ENCODE measurements around the gene SNX22.
A peak's percentile ranks its signal among the peaks of the same experiment; 100 is the strongest.

Gene SNX22

GRCh38 chr15:64133623-64134344 lies 17.7 kb upstream of the SNX22 start:
- no peak for DNase-seq (ENCODE audit: low read depth in 1 of 2, low spot score in 1 of 2)

DNA sequence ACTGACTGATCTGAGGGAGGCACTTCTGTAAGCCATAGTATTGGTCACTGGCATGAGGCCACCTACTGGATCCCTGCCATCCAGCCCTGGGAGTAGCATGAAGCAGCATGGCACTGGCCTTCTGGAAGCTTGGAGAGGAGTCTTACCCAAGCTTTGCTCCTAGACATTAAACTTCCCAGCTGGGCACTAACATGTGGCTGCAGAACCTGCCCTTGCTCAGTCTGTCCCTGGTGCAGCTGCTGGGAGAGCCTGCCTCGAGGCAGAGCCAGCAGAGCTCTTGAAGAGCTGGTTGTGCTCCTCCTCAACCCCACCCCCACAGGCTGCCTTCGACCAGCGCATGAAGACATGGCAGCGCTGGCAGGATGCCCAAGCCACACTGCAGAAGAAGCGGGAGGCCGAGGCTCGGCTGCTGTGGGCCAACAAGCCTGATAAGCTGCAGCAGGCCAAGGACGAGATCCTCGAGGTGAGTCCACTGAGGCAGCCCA lies 17.1 kb upstream of the SNX22 start:
- no peak for DNase-seq (ENCODE audit: low read depth in 1 of 2, low spot score in 1 of 2)

GRCh38 chr15:64136347-64136746 lies 15.2 kb upstream of the SNX22 start:
- no peak for DNase-seq (ENCODE audit: low read depth in 1 of 2, low spot score in 1 of 2)

GRCh38 chr15:64137226-64137833 lies 14.2 kb upstream of the SNX22 start:
- no peak for DNase-seq (ENCODE audit: low read depth in 1 of 2, low spot score in 1 of 2)

DNA sequence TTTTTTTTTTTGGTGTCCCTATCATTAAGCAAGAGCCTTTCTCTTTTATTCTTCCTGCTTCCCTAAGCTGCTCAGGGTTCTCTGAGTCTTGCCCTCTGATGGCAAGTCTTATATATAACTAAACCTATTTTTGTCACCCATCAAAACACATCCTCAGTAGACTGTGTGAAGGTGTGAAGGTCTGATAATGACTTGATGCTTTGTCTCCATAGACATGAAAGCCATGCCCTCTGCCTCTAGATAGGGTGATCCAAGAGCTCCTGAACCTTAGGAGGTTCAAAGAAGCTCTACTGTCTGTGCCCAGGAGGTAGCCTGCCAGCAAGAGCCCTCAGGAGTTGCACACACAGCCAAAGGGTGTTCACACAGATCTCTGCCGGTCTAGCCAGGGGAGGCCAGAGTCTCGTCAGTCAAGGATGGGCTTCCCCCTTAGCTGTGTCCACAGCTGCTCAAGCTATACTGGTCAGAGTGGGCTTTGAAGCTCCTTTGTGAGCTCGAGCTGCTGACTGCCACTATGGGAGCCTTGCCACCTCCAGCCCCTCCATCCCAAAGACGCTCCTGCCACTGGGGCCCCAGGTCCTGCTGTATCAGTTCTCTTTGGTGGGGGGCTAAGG lies 13.1 kb upstream of the SNX22 start:
- DNase-seq (ENCODE audit: low read depth in 1 of 2, low spot score in 1 of 2), result no peak

DNA sequence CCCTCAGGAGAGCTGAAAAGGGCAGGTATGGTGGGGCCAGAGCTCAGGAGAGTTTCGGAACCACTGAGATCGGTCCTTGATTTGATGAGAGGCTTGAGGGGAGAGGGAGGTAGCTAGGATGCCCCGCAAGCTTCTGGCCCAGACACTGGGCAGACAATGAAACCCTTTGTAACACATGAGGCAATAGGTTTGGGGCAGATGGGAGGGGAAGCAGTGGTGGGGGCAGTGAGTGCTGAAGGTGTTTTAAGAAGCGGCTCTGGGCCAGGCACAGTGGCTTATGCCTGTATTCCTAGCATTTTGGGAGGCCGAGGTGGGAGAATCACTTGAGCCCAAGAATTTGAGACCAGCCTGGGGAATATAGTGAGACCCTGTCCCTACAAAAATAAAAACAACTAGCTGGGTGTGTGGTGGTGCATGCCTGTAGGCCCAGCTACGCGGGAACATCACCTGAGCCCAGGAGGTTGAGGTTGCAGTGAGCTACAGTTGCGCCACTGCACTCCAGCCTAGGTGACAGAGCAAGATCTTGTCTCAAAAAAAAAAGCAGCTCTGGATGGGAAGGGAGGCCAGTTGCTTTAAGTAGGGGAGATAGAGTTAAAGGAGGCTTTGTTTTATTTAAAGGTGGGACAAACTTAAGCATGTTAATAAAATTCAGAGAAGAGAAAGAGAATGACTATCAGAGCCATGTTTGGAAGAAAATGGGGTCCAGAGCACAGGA lies 9.6 kb upstream of the SNX22 start:
- DNase-seq (ENCODE audit: low read depth in 1 of 2, low spot score in 1 of 2), result no peak

- no peak for DNase-seq (ENCODE audit: low read depth in 1 of 2, low spot score in 1 of 2)
Observed at GRCh38 chr15:64143276-64143675, 8.3 kb upstream of the SNX22 start.

- DNase-seq (ENCODE audit: low read depth in 1 of 2, low spot score in 1 of 2), result no peak
Observed at GRCh38 chr15:64144192-64144564, 7.4 kb upstream of the SNX22 start.

- no peak for DNase-seq (ENCODE audit: low read depth in 1 of 2, low spot score in 1 of 2)
Observed at GRCh38 chr15:64144565-64145281, 6.8 kb upstream of the SNX22 start.

- DNase-seq (ENCODE audit: low read depth in 1 of 2, low spot score in 1 of 2), result no peak
Observed at GRCh38 chr15:64146041-64146440, 5.5 kb upstream of the SNX22 start.

DNA sequence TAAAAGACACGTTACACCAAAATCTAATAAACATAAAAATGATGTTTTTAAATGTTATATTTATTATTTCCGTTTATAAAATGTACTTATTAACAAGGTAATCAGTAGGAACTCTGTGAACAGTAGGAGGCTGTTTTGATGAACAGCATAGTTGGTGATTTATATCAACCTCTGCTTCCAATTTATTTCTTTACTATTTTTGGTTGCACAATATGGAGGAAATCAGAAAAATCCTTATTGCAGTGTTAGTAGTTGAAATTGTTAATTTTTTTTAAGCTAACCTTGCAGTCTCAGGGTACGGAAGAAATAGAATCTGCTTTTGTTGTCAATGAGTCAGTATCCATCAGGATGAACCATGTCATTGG lies 5.0 kb upstream of the SNX22 start:
- DNase-seq (ENCODE audit: low read depth in 1 of 2, low spot score in 1 of 2), result no peak

DNA sequence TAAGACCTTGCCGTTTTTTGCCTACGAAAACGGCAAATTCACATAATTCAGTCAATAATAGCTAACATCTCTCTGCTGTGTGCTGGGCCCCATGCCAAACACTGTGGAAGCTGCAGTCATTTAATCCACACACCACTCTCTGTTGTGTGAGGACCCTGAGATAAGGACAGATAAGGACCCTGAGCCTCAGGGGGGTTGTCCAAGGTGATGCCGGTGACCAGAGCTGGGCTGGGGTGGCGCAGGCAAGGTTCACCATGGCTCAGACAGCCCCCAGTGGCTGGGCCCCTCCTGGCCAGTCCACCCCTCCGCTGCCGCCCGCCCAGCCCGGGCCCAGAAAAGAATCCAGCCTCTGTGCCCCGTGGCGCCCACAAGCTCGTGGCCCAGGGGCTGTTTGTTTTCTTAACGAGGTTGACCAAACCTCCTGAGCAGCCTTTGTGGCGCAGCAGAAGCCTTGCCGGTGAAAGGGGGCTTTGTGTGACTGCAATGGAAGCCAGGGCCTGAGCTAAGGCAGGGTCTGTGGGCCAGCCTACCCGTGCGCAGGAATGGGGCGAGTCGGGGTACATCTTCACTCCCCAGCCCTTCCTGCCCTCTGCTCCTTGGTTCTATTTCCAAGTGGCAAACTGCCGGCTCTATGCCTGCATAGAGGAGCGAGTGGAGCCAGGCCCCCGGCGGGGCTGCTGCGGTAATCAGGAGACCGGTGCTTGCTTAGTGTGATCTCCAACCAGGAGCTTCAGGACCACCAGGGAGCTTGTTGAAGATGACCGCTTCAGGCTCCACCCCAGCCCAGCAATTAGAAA lies 4.4 kb upstream of the SNX22 start:
- DNase-seq (ENCODE audit: low read depth in 1 of 2, low spot score in 1 of 2), result no peak

DNA sequence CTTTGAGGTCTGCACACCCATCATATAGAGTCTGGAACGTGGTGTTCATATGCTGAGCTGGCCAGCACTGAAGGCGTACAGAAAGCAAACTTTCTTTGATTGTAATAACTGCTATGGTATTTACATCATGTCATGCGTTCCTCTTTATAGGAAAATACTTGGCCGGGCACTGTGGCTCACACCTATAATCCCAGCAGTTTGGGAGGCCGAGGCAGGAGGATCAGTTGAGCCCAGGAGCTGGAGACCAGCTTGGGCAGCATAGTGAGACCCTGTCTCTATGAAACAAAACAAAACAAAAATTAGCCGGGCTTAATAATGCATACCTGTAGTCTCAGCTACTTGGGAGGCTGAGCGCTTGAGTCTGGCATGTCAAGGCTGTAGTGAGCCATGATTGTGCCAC lies 3.4 kb upstream of the SNX22 start:
- DNase-seq (ENCODE audit: low read depth in 1 of 2, low spot score in 1 of 2), result no peak

DNA sequence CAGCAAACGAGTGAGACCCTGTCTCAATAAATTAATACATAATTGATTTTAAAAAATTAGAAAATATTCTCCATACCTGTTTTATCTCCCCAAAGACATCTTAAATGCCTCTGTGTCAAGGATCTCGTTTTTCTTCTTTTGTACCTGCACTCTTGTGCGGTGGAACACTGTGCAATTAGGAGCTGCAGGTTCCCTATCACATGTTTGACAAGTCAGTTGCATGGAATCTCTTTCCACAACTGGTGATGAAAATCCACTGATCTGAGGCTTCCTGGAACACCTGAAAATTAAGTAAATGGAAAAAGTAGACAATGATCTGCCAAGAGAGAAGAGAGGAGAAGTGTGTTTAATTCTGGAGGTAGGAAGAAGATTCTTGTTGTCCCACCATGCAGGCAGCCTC lies 3.0 kb upstream of the SNX22 start:
- DNase-seq (ENCODE audit: low read depth in 1 of 2, low spot score in 1 of 2), result no peak

DNA sequence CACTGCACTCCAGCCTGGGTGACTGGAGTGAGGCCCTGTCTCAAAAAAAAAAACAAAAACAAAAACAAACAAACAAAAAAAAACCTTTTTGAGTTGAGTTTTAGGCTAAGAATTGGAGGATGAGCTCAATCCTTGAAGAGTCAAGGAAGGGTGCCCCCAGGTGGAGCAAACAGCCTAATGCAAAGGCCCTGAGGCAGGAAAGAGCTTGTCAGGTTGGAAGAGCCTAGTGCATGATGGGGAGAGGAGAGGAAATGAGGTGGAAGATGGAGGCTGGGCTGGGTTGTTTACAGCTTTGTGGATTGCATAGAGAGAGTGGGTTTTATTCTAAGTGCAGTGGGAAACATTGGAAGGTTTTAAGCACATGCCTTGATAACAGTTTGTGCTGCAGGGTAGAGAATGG lies 2.1 kb upstream of the SNX22 start:
- no peak for DNase-seq (ENCODE audit: low read depth in 1 of 2, low spot score in 1 of 2)

GRCh38 chr15:64149893-64150578 lies 1.5 kb upstream of the SNX22 start:
- DNase-seq (ENCODE audit: low read depth in 1 of 2, low spot score in 1 of 2), result no peak

DNA sequence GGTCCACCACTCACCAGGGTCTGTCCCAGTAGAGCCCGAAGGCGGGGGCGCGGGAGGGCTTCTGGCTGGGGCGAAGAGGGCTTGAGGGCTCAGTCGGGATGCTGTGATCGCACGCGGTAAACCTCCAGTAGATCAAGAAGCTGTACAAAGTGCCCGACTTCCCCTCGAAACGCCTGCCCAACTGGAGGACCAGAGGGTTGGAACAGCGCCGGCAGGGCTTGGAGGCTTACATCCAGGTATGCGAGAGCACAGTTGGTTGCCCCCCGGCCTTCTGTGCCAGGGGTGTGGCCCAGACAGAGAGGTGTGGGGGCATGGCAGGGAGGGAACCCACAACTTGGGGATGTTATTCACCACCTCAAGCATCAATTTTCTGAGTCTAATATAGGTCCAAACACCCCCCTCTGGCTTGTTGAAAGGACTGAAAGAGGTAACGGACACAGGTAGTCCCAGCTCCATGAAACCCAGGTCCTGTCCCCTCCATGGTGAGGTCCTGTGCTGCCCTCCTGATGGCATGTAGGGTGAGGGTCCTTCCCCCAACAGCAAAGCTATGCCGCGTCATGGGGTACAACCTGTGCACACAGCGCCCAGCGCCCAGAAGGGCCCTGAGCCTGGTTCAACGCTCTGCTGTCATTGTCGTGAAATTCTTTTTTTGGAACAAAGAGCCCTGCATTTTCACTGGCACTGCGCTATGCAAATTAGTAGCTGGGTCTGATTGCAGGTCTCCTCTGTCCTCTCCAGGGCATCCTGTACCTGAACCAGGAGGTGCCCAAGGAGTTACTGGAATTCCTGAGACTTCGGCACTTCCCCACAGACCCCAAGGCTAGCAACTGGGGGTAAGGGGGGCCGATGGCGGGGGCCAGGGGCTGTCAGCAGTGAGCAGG lies 1.2 kb downstream of the SNX22 start:
- no peak for DNase-seq (ENCODE audit: low read depth in 1 of 2, low spot score in 1 of 2)

DNA sequence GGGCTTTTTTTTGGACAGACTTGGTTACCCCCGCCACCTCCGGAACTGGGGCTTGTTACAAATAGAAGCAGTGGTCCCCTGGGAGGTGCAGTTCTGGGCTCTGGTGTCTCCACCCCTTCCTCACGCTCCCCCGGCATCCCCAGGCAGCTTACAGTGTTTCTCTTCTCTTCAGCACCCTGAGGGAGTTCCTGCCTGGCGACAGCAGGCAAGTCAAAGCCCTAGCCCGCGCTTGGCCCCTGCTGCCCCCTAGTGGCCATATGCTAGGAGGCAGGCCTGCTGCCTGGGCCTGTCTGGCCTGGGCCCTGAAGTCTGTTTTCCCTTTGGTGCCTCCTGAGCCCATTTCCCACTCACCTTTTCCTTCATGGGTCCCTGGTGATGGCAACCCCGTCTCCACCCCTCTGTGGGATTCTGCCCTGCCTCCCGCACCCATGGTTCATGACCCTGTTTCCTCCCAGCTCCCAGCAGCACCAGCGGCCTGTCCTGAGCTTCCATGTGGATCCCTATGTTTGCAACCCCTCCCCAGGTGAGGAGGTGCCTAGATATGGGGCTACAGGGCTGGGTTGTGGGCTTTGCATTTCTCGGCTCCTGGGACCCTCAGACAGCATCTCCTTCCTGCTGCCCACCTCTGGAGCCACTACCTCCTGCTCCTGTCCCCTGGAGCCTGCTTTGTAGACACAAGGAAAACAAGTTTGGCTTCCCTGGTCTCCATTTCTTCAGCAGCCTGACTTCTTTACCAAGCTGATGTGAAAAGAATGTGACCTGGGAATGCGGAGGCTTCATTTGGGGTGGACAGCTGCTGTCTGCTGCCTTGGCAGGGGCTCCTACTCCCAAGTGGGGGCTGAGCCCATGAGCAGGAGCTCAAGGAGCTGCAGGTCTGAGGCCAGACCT lies 2.2 kb downstream of the SNX22 start:
- DNase-seq (ENCODE audit: low read depth in 1 of 2, low spot score in 1 of 2), result peak; percentile 82 to 88
